Measurements from ENCODE around the gene SERPINF2.
"Not testable (repeated sequence)": the region's sequence is repeated elsewhere in the genome, so short reads cannot be mapped to it uniquely, and the experiment has no call there.

Gene SERPINF2

GRCh38 chr17:1707107-1707506 lies 35.6 kb upstream of the SERPINF2 start:
- no peak for TF ChIP-seq CTCF (IDR thresholded peaks at IDR 0.05; ENCODE audit: borderline replicate concordance, insufficient read depth, low read depth, low read length)
- no peak overlapping the region for H3K4me3 ChIP-seq (ENCODE audit: low read depth, low read length)

GRCh38 chr17:1708791-1709346 lies 33.8 kb upstream of the SERPINF2 start:
- not testable (repeated sequence) for H3K4me3 ChIP-seq (ENCODE audit: low read depth, low read length)

- peak overlapping the region; percentile 49 for H3K4me3 ChIP-seq (ENCODE audit: low read depth, low read length)
- TF ChIP-seq CTCF (IDR thresholded peaks at IDR 0.05; ENCODE audit: borderline replicate concordance, insufficient read depth, low read depth, low read length) = no peak
These were observed 33.2 kb upstream of the SERPINF2 start for GRCh38 chr17:1709403-1709951.

- peak within 1 kb of the TSS; percentile 49 for H3K4me3 ChIP-seq (ENCODE audit: low read depth, low read length)
- no peak for TF ChIP-seq CTCF (IDR thresholded peaks at IDR 0.05; ENCODE audit: borderline replicate concordance, insufficient read depth, low read depth, low read length)
These were observed 32.5 kb upstream of the SERPINF2 start, which contains the start of gene TLCD2 for GRCh38 chr17:1709971-1710806. Gene TLCD2, minus strand, starts transcription at chr17:1710377. Its CDS starts 135 bp downstream, at chr17:1710242.

GRCh38 chr17:1710807-1711553 lies 31.7 kb upstream of the SERPINF2 start:
- H3K4me3 ChIP-seq (ENCODE audit: low read depth, low read length) = no peak overlapping the region
- no peak for TF ChIP-seq CTCF (IDR thresholded peaks at IDR 0.05; ENCODE audit: borderline replicate concordance, insufficient read depth, low read depth, low read length)

GRCh38 chr17:1711804-1712203 lies 30.9 kb upstream of the SERPINF2 start:
- no peak overlapping the region for H3K4me3 ChIP-seq (ENCODE audit: low read depth, low read length)
- TF ChIP-seq CTCF (IDR thresholded peaks at IDR 0.05; ENCODE audit: borderline replicate concordance, insufficient read depth, low read depth, low read length) = no peak

GRCh38 chr17:1712271-1712670 lies 30.4 kb upstream of the SERPINF2 start:
- no peak for TF ChIP-seq CTCF (IDR thresholded peaks at IDR 0.05; ENCODE audit: borderline replicate concordance, insufficient read depth, low read depth, low read length)
- H3K4me3 ChIP-seq (ENCODE audit: low read depth, low read length) = no peak overlapping the region

All from GM12875 (cell line).